HuH-7 (cell line): ENCODE results near the gene TWIST1.

Source experiments
- DNase-seq: peaks from one replicate; pipeline ENCODE4 v3.0.0; 2011; ENCODE audit warnings: low spot score

TWIST1 gene

GRCh38 chr7:19094598-19095352 lies 22.7 kb downstream of the TWIST1 start:
- DNase-seq: no peak

- DNase-seq: no peak
Measured at GRCh38 chr7:19094138-19094537, 23.3 kb downstream of the TWIST1 start.

DNA sequence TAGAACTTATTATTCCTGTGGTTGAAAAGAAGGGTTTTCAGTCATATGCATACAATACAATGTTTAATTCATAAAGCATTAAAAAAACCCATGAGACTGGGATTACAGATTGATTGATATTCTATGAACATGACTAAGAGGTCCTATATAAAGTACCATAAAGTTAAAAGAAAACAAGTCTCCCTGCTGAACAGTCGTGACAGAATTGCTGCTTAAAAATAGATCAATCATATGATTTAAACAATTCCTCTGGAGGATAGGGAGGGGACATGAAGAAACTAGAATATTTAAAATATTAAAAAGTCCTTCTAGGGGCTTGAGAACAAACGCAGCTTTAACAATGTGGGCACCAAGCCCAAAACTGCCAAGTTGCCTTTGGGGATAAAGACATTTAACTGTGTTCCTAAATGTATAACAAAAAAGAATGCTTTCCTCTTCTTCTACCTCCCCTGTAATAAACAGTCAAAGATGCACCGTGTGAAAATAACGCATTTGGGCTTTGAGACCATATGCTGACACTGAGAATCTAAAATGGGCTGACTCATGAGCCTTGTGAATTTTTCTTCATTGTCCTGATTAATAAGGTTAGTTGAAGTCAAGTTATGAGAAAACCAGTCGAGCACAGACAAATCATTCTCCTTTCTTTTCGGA lies 25.8 kb downstream of the TWIST1 start:
- DNase-seq: no peak

GRCh38 chr7:19090526-19090925 lies 26.9 kb downstream of the TWIST1 start:
- no peak for DNase-seq

- no peak for DNase-seq
Measured at GRCh38 chr7:19089797-19090196, 27.6 kb downstream of the TWIST1 start.

GRCh38 chr7:19089378-19089777 lies 28.1 kb downstream of the TWIST1 start:
- no peak for DNase-seq

GRCh38 chr7:19080093-19080492 lies 37.3 kb downstream of the TWIST1 start:
- no peak for DNase-seq

GRCh38 chr7:19079066-19079465 lies 38.4 kb downstream of the TWIST1 start:
- DNase-seq: no peak

GRCh38 chr7:19069842-19070241 lies 47.6 kb downstream of the TWIST1 start:
- DNase-seq: no peak

DNA sequence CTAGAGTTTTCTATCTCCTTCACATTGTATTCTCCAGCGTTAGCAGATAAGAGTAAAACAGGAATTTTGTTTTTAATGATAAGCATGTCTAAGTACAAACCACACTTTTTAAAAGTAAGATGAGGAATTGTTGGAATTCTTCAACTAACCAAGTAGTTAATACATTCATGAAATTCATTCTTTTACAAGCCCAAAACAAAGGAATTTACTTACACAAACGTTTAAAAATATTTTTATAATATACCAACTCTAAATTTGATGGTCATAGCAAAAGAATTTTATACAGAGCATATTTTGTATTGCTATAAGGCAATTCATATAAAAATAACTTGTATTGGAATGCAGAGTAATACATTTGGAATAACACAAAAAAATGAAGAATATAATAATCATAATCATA lies 51.3 kb downstream of the TWIST1 start:
- no peak for DNase-seq
